Gastroesophageal sphincter (tissue), 2 donors: ENCODE results near the gene DMTF1.

Experiments
- POLR2A ChIP-seq, 2 donors: fragments of 450-650 bp; IDR thresholded peaks; one replicate each; pipeline ENCODE4 v1.6.1; 2017; ENCODE audit warnings: antibody characterized with exemption in 2 of 2, mild to moderate bottlenecking in 2 of 2, moderate library complexity in 1 of 2
- POLR2AphosphoS5 ChIP-seq: sonication (generic); formaldehyde crosslinking; IDR thresholded peaks from one replicate; pipeline ENCODE4 v1.6.1; 2017; ENCODE audit warnings: antibody characterized with exemption

GRCh38 chr7:87154166-87154565, 1.9 kb downstream of the DMTF1 start:
- TF ChIP-seq POLR2A (IDR thresholded peaks at IDR 0.05) = no peak
- TF ChIP-seq POLR2AphosphoS5 = no peak
